ENCODE data around the gene EXOG.
A peak's percentile ranks its signal among the peaks of the same experiment; 100 is the strongest.

The EXOG gene

GRCh38 chr3:38515367-38515766, 19.2 kb downstream of the EXOG start:
- no peak for DNase-seq

DNA sequence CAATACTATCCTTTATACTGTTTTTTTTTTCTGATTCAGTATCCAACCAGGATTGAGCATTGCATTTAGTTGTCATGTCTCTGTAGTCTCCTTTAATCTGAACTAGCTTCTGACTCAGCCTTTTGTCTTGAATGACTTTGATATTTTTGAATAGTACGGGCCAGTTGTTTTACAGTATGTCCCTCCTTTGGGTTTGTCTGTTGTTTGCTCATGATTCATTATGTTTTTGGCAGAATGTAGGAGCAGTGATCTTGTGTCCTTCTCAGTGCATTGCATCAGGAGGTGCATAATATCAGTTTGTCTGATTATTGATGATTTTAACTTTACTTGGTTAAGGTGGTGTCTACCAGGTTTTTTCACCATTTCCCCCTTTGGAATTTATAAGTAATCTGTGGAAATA, 20.5 kb downstream of the EXOG start:
- DNase-seq: no peak

- DNase-seq: no peak
These were observed 22.9 kb downstream of the EXOG start for GRCh38 chr3:38519000-38519399.

DNA sequence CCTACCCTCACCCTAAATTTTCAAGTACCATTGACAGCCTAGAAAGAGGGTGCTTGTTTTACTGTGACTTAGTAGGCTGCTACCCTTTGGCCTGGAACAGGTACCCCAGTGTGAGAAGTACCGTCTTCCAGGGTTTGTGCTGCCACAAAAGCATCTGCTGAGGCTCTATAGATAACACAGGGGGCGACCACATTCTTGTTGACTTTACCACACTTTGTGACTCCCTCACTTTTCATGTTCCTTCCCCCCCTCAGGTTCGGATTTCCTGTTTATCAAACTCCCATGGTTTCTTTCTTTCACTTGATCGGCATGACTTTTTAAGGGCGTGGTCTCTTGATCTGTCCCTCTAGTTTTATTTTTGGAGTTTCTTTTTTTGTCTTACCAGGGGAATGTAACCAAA, 23.5 kb downstream of the EXOG start:
- no peak for DNase-seq

DNA sequence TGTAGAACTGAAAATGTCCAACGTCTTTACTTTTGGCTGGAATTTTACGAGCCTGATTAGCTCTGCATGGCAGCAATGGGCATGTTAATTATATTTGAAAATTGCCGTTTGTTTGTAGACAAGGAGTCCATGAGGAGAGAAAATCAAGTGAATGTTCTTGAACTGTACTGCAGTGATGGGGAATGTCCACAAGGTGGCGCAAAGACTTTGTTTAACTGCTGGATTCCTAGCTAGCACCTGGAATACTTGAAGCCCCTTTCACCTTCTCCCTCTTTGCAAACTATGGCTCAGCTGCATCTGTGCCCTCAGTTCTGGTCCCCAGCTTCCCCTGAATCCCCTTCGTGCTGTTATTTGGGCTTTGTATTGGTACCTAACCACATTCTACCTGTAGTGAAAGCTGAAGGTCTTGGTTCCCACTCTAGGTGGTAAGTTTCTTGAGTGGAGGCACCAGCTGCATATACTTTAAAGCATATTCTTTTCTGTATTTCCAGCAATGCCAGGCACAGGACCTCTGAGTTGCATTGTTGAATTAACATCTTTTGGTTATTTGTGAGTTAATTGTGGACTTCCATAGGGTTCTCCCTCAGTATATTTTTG, 25.3 kb downstream of the EXOG start:
- peak; percentile 14 for DNase-seq

DNA sequence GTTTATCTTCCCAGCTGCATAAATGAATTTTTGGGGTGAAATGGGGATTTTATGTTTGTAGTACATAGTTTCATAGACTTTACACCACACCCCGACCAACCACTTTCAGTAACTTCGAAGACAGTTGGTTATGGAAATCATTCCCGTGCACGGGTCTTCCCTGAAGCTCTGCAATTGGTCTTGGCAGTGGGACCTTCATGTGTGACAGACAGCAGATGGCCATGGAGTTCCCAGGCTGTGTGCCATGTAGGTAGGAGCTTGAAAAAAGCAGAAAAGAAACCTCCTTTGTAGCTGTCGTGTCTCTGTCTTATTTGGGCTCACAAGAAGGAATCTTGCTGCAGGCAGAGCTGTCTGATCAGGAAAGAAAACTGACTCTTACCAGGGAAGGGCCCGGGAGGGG, 25.9 kb downstream of the EXOG start:
- DNase-seq: no peak

DNA sequence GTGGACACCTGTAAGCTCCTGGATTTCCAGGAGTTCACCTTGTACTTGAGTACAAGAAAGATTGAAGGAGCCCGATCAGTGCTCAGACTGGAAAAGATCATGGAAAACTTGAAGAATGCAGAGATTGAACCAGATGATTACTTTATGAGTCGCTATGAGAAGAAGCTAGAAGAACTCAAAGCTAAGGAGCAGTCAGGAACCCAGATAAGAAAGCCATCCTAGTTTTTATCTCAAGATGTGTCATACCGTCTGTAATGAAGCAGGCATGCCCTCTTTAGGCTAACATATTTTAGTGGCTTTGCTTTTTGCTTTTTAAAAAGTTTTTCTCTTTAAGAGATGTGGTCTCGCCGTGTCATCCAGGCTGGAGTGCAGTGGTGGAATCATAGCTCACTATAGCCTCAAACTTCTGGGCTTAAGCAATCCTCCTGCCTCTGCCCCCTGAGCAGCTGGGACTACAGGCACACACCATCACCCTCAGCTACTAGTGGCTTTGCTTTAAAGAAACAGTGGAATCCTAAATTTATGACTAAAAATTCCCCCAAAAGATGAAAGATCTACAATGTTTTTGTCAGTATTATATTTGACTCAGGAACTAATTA, 28.1 kb downstream of the EXOG start:
- no peak for DNase-seq

- no peak for DNase-seq
These were observed 30.7 kb downstream of the EXOG start for GRCh38 chr3:38526792-38527191.

- DNase-seq: no peak
These were observed 32.3 kb downstream of the EXOG start for GRCh38 chr3:38528457-38528856.

DNA sequence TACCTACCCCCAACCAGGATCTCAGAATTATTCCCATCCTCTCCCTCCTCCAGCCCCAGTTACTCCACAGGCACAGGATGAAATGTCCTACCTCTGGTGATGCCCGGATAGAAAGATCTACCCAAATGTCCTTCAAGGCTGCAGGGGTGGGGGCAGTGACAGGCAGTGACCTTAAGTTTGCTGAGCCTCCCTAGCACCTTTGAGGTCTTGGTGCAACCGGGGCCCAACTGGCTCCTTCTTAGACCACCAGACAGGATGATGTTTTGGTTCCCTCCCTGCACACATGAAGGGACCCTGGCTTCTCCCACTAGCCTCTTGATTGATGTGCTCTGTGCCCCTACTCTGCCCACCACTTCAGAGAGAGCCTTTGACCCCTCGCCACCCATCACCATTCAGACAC, 36.4 kb downstream of the EXOG start:
- no peak for DNase-seq

DNA sequence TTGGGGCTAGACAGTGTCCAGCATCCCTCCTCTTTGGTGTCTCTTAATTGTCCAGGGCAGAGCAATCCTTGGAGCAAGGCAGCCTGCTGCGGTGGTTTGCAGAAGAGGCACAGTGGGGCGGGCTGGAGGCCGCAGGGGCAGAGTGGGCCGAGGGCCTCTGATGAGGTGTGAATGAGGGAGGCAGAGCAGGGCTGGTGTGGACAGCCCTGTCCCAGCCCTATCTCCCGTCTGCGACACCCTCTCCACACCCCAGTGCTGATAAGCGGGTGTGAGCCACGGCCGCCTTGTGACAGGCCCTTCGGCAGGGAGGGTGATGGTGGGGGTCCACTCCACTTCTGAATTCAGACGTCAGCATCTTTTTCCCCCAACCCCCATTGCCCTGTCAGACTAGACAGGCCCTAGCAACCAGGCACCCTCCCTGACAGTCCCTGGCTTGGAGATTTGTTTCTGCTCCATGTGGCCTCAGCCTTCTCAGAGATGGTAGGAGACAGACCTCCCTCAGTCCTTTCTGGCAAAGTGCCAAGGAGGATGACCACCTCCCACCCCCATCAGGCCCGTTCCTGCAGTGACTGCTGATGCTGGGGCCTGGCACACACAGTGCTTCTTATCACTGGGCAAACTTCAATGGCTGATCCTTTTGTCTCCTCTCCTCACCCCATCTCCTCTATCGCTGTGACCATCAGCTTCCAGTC, 37.3 kb downstream of the EXOG start:
- DNase-seq: no peak

GRCh38 chr3:38534180-38534579, 38.0 kb downstream of the EXOG start:
- no peak for DNase-seq

DNA sequence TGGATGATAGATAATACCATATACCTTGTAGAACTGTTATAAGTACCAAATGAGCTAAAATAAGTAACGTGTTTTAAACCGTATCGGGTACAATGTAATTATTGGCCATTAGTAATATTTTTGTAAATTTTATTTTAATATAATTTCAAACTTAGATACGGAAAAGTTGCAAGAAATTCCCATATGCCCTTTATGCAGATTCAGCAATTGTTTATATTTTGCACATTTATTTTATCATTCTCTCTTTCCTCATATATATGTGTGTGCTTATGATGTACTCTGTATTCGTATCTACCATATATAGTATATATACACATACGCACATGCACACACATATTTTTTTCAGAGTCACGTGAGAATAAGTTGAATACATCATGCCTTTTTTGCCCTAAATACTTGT, 38.5 kb downstream of the EXOG start:
- no peak for DNase-seq

DNA sequence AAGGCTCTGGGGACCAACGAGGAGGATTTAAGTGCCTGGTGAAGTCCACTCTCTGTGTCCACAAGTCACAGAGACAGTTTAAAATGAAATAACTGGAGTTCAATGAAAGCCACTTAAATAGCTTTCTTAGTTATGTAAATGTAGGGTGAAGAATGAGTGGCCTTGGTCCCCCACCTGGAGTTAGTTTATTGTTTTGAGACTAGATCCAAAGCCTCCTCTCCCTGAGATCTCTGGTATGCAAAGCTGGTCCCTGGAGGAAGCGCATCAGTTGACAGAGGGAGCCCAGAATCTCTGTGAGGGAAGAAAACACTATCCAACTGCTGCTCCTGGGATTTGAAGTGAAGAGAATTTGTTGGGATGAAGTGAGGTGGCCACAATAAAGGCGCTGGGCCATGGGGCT, 40.5 kb downstream of the EXOG start:
- DNase-seq: no peak

GRCh38 chr3:38538773-38539353, 42.7 kb downstream of the EXOG start:
- DNase-seq: no peak

GRCh38 chr3:38541806-38542205, 45.7 kb downstream of the EXOG start:
- DNase-seq: peak; percentile 13

DNA sequence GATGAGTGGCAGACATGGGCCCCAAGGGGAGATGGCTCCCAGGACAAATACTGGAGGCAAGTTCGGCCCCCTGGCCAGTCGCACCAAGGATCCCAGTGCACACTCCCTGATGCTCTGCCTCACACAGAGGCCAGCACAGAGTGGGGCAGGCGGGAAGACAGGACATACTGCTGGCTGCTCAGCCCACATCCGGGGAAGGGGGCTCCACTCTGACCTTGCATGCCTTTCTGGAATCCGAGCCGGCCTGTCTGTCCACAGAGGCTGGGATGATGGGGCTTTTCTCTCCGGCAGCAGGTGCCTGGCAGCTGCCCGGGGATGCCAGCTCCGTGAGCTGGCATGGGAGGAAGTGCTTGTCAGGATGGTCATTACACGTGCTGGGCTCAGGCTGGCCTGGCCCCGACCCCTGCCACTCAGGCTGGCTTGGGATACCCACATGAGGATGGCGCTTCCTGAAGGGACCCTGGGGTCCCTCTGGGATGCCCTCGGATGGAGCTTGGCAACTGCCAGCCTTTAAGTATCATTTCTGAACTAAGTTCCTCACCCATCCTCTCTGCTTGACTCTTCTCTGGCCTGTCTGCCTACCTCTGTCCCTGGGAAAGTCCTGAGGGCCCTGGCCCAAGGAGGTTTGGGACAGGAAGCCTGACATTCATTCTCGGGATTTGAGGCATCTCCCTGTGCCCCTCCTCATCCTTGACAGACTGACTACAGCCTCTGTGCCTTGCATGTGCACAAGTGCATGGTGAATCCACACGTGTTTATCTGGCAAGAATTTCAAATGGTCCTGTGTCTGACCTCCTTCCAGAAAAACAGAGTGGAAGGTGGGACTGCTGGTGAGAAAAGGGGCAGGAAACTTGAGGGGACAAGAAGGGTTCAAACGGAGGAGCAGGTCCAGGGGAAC, 46.5 kb downstream of the EXOG start:
- no peak for DNase-seq

DNA sequence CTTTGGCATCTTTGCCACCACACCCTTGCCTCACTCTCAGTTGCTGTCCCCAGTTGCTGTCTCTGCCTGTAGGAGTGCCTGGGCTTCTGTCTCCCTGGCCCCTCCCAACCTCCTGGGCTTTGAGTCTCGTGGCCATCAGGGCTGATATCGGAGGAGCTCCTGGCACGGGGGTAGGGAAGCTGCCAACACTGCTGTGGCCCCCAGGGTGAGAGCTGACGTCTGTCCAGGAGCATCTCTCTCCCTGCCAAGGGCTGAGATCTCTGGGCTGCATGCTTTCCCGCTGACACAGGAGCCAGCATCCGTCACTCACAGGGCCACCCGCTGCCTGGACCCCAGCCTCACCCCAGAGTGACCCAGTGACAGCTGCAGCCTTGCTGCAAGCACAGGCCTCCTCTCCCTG, 47.4 kb downstream of the EXOG start:
- no peak for DNase-seq

DNA sequence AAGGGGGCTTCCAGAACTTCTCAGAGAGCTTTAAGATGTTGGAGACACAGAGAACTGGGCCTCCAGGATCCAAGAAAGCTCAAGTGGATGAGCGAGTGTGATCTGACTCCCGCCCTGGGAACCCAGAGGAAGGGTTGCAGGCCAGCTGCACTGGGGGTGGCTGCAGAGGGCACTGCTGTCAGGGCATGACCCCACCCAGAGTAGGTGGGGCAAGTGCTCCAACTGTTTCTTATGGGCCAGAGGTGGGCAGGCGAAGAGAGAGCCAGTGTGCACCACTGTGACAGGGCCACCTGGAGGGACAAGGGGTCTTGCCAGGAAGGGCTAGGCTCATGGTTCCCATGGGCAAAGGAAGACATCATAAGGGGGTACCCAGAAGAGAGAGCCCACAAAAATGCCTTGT, 48.8 kb downstream of the EXOG start:
- no peak for DNase-seq

DNA sequence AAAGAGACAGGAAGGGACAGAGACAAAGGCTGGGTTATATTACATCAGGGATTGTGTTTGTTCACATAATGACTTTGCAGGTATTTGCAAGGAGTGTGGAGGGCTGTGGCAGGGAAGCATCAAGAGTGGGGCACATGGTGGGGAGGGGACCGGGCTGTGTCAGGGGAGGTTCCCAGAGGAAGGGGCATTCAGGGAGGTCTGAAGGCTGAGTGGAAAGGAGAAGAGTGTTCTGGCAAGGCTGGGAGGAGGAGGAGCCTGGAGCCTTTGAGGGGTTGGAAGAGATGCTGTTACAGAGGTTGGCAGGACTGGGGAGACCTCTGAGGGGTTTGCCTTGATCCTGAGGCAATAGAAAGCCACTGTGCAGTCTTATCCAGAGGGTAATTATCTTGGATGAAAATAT, 49.4 kb downstream of the EXOG start:
- no peak for DNase-seq

DNA sequence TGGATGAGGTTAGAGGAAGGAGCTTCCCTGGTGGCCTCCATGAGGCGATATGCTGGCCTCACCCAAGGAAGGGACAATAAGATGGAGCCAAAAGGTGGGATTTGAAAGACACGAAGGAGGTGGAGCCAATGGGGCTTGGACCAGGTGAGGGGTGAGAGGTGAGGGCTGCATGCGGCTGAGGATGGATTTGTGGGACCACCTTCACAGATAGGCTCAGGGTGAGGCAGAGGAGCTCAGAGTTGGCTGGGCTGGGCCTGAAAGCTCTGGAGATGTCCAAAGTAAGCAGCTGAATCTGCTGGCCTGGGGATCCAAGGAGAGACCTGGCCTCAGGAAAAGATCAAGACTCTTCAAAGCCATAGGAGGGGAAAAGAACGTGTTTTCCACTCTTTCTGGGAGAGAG, 49.8 kb downstream of the EXOG start:
- no peak for DNase-seq

DNA sequence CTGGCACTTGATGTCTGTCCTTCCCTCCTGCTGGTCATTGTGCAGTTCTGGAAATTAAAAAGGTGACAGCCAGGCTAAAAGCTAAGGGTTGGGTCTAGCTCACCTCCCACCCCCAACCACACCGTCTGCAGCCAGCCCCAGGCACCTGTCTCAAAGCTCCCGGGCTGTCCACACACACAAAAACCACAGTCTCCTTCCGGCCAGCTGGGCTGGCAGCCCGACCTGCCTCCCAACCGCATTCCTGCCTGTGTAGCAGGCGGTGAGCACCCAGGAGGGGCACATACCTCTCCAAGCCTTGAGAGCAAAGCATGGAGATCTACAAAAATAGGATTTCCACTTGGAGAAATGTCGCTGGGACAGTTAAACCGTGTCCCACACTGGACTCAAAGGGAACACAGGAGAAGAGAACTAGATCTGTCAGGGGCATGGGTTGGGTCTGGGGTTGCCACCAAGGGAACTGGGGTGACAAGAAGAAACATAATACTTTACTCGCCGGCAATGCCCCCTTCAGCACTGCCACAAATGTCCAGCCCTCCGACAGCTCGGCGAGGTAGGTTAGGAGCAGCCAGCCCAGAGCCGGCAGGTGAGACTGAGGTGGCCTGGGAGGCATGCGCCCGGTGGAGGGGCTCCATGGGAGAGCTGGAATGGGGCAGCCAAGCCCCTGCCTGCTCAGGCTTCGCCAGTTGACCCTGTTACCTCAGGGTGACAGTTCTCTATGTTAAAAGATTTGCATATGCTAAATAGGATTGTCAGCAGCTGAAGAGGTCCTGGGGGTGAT, 52.2 kb downstream of the EXOG start:
- DNase-seq: no peak

DNA sequence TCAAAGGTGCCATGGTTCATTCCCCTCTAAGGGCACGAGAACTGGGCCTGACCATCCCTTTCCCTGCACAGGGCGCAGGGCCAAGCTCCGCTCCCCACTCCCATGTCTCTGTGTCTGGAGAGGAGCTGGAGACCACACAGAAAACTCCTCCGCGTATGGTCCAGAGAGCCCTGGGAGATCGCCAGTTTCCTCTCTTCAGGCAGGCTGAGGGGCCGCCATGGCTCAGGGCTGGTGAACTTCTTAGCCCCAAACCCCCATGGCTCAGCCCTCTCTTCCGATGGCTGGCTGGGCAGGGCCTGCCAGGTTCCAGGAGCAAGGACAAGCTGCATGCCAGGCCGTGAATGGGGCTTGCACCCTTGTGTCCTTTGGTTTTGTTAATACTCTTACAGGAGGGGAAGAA, 52.9 kb downstream of the EXOG start:
- DNase-seq: no peak
